ENCODE measurements around the gene TNS1.
"Not testable (repeated sequence)": the region's sequence is repeated elsewhere in the genome, so short reads cannot be mapped to it uniquely, and the experiment has no call there.

TNS1 gene

DNA sequence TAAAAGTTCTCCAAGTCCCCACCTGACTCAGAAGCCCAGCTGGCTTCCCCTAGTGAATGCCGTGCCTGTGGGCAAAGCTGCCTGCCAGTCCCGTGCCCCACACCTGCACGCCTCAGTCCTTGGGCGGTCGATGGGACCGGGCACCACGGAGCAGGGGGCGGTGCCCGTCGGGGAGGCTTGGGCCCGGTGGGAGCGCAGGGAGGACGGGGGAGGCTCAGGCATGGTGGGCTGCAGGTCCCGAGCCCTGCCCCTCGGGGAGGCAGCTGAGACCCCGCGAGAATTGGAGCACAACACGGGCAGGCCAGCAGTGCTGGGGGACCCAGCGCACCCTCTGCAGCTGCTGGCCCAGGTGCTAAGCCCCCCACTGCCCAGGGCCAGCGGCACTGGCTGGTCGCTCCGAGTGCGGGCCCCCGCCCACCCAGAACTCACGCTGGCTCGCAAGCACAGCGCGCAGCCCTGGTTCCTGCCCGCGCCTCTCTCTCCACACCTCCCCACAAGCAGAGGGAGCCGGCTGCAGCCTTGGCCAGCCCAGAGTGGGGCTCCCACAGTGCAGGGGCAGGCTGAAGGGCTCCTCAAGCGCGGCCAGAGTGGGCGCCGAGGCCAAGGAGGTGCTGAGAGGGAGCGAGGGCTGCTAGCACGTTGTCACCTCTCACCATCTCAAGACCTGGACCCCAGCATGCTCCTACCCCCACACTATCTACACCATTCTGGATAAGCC, 215.5 kb downstream of the TNS1 start:
- Histone ChIP-seq H3K27ac (no peak overlapping the region), H3K9me3 (ENCODE audit: low read depth, low read length) (no peaks in the 10 kb centered on the region), H3K9ac (ENCODE audit: insufficient read length) (no peak overlapping the region), H3K36me3 (ENCODE audit: insufficient read depth, low read length) (no peaks in the 10 kb centered on the region), H3K4me3 (no peak overlapping the region)
- TF ChIP-seq FOXP2 (optimal IDR thresholded peaks at IDR 0.05; ENCODE audit: control extremely low read depth, extremely low read length, insufficient read depth) (no peak), POLR2AphosphoS5 (IDR thresholded peaks at IDR 0.05; ENCODE audit: borderline replicate concordance, low read depth, low read length) (no peak), EZH2 (IDR thresholded peaks at IDR 0.05) (no peak)
- no peak for DNase-seq (ENCODE audit: low read depth, low spot score)

DNA sequence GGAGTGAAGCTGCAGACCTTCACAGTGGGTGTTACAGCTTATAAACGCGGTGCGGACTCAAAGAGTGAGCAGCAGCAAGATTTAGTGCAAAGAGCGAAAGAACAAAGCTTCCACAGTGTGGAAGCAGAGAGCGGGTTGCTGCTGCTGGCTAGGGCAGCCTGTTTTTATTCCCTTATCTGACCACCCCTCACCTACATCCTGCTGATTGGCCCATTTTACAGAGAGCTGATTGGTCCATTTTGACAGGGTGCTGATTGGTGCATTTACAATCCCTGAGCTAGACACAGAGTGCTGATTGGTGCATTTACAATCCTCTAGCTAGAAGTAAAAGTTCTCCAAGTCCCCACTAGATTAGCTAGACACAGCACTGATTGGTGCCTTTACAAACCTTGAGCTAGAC, 216.2 kb downstream of the TNS1 start:
- not testable (repeated sequence) for H3K27ac ChIP-seq; H3K4me3 ChIP-seq; H3K9me3 ChIP-seq (ENCODE audit: low read depth, low read length); H3K36me3 ChIP-seq (ENCODE audit: insufficient read depth, low read length); H3K9ac ChIP-seq (ENCODE audit: insufficient read length); DNase-seq (ENCODE audit: low read depth, low spot score)

DNA sequence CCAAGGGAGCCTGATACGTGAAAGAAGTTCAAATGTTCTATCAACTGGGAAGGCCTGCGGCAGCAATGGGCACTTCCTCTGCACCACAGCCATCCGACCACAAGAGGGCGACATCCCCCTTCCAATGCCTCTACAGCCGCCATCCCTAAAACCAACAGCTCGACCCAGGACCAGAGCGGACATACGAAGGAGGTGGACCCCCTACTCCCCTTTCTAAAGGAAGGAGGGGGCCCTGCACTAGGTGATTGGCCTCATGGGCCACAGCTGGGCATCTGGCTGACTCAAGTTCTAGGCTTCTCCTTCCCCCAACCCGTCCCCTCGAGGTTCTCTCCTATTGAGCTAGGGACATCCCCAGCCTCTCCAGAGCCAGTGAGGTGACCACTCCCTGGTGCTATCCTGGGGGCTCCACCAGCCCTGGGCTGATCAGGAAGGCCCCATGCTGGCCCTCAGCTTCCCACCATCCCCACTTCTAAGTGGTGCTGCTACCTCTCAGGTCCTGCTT, 217.2 kb downstream of the TNS1 start:
- TF ChIP-seq EZH2 (IDR thresholded peaks at IDR 0.05) = no peak
- no peak for TF ChIP-seq FOXP2 (optimal IDR thresholded peaks at IDR 0.05; ENCODE audit: control extremely low read depth, extremely low read length, insufficient read depth)
- no peak for TF ChIP-seq POLR2AphosphoS5 (IDR thresholded peaks at IDR 0.05; ENCODE audit: borderline replicate concordance, low read depth, low read length)
- Histone ChIP-seq H3K9me3 (ENCODE audit: low read depth, low read length) (no peaks in the 10 kb centered on the region), H3K4me3 (no peak overlapping the region), H3K9ac (ENCODE audit: insufficient read length) (no peak overlapping the region), H3K36me3 (ENCODE audit: insufficient read depth, low read length) (no peaks in the 10 kb centered on the region), H3K27ac (no peak overlapping the region)
- DNase-seq (ENCODE audit: low read depth, low spot score) = no peak

DNA sequence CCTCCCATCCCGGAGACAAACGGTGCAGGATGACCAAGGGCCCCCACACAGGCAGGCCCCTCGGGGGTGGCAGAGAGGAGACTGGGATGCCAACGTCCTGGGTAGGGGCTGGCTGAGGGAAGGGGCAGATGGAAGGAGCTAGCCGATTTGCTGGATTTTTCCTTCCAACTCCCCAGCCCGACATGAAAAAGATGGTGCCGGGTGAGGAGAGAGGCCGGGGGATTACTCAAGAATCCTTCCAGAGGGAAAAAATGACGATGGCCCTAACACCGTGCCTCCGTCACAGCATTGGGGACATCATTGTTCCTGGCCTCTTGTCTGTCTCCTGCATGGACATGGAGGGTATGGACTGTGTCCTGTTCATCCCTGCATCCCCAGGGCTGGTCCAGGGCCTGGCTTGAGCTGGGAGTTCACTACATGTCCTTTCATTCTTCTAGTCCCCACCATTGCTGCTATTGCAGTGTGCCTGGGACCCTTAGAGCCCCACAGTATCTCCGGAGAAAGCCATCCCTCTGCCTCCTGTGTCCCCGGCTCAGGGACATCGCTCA, 217.7 kb downstream of the TNS1 start:
- no peak overlapping the region for H3K9ac ChIP-seq (ENCODE audit: insufficient read length)
- no peaks in the 10 kb centered on the region for H3K36me3 ChIP-seq (ENCODE audit: insufficient read depth, low read length)
- DNase-seq (ENCODE audit: low read depth, low spot score) = no peak
- H3K4me3 ChIP-seq = no peak overlapping the region
- no peaks in the 10 kb centered on the region for H3K9me3 ChIP-seq (ENCODE audit: low read depth, low read length)
- TF ChIP-seq POLR2AphosphoS5 (IDR thresholded peaks at IDR 0.05; ENCODE audit: borderline replicate concordance, low read depth, low read length) (no peak), EZH2 (IDR thresholded peaks at IDR 0.05) (no peak), FOXP2 (optimal IDR thresholded peaks at IDR 0.05; ENCODE audit: control extremely low read depth, extremely low read length, insufficient read depth) (no peak)
- H3K27ac ChIP-seq = no peak overlapping the region

DNA sequence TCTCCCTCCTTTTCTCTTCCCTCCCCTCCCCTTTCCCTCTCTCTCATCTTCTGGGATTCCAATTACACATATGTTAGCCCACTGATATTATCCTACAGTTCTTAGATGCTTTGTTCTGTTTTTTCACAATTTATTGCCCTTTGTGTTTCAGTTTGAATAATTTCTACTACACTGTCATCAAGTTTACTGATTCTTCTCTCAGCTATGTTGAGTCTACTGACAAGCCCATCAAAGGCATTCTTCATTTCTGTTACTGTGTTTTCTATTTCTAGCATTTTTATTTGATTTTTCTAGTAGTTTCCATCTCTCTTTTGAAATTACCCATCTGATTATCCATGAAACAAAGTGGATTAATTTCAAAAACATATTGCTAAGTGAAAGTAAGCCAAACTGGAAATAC, 219.6 kb downstream of the TNS1 start:
- H3K27ac ChIP-seq = no peak overlapping the region
- TF ChIP-seq POLR2AphosphoS5 (IDR thresholded peaks at IDR 0.05; ENCODE audit: borderline replicate concordance, low read depth, low read length) (no peak), FOXP2 (optimal IDR thresholded peaks at IDR 0.05; ENCODE audit: control extremely low read depth, extremely low read length, insufficient read depth) (no peak), EZH2 (IDR thresholded peaks at IDR 0.05) (no peak)
- H3K36me3 ChIP-seq (ENCODE audit: insufficient read depth, low read length) = no peaks in the 10 kb centered on the region
- no peak overlapping the region for H3K9ac ChIP-seq (ENCODE audit: insufficient read length)
- no peak overlapping the region for H3K4me3 ChIP-seq
- DNase-seq (ENCODE audit: low read depth, low spot score) = no peak
- H3K9me3 ChIP-seq (ENCODE audit: low read depth, low read length) = no peaks in the 10 kb centered on the region

DNA sequence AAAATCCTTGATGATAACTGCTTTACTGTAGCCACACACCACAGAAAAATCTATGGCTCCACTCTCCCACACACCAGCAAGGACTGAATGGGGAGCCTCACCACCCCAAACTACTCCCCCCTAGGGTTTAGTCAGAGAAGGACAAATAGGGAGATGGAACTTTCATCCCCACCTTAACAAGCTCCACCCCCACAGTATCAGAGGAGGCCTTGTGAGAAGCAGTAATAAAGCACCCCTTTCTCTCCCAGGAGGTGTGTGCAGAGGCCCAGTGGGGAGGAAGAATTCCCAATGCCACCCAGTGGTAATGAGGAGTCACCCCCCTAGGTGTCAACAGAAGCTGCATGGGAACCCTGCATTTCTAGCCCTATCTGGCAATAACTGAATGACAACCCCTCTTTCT, 224.9 kb downstream of the TNS1 start:
- no peak overlapping the region for H3K4me3 ChIP-seq
- H3K36me3 ChIP-seq (ENCODE audit: insufficient read depth, low read length) = peaks cover 6% of the 10 kb centered on the region; the same call in 1 of the 2 replicates
- H3K9me3 ChIP-seq (ENCODE audit: low read depth, low read length) = no peaks in the 10 kb centered on the region
- TF ChIP-seq POLR2AphosphoS5 (IDR thresholded peaks at IDR 0.05; ENCODE audit: borderline replicate concordance, low read depth, low read length) (no peak), EZH2 (IDR thresholded peaks at IDR 0.05) (no peak), FOXP2 (optimal IDR thresholded peaks at IDR 0.05; ENCODE audit: control extremely low read depth, extremely low read length, insufficient read depth) (no peak)
- H3K27ac ChIP-seq = no peak overlapping the region
- no peak overlapping the region for H3K9ac ChIP-seq (ENCODE audit: insufficient read length)
- DNase-seq (ENCODE audit: low read depth, low spot score) = no peak

DNA sequence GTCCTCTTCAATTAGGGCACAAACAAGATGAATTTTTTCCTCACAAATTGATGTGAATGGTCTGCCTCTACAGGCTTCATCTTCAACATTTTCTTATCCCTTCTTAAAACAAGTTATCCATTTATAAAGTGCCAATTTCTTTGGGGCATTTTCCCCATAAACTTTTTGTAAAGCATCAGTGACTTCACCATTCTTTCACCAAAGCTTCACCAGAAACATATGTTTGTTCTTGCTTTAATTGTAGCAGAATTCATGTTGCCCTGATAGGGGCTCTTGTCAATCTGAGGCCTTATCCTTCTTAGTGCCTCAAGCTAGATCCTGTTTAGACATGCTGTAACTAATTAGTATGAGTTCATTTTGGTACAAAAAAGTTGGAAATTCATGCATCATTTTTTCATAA, 226.2 kb downstream of the TNS1 start:
- no peaks in the 10 kb centered on the region for H3K9me3 ChIP-seq (ENCODE audit: low read depth, low read length)
- TF ChIP-seq FOXP2 (optimal IDR thresholded peaks at IDR 0.05; ENCODE audit: control extremely low read depth, extremely low read length, insufficient read depth) (no peak), POLR2AphosphoS5 (IDR thresholded peaks at IDR 0.05; ENCODE audit: borderline replicate concordance, low read depth, low read length) (no peak), EZH2 (IDR thresholded peaks at IDR 0.05) (no peak)
- no peak overlapping the region for H3K4me3 ChIP-seq
- DNase-seq (ENCODE audit: low read depth, low spot score) = no peak
- H3K9ac ChIP-seq (ENCODE audit: insufficient read length) = no peak overlapping the region
- no peak overlapping the region for H3K27ac ChIP-seq
- H3K36me3 ChIP-seq (ENCODE audit: insufficient read depth, low read length) = peaks cover 6% of the 10 kb centered on the region; the same call in 1 of the 2 replicates

DNA sequence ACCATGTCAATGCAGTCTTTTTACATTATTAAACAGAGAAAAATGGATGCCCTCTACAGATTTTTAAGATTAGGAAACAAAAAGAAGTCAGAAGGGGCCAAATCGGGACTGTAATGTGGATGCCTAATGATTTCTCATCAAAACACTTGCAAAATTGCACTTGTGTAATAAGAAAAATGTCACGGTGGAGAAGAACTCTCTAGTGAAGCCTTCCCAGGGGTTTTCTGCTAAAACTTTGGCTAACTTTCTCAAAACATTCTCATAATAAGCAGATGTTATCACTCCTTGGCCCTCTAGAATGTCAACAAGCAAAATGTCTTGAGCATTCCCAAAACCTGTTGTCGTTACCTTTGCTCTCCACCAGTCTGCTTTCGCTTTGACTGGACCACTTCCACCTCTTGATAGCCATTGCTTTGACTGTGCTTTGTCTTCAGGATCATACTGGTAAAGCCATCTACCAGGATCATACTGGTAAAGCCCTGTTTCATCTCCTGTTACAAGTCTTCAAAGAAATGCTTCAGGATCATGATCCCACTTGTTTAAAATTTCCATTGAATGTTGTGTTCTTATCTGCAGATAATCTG, 226.8 kb downstream of the TNS1 start:
- no peak overlapping the region for H3K9ac ChIP-seq (ENCODE audit: insufficient read length)
- H3K9me3 ChIP-seq (ENCODE audit: low read depth, low read length) = no peaks in the 10 kb centered on the region
- no peak overlapping the region for H3K4me3 ChIP-seq
- no peak for TF ChIP-seq POLR2AphosphoS5 (IDR thresholded peaks at IDR 0.05; ENCODE audit: borderline replicate concordance, low read depth, low read length)
- H3K27ac ChIP-seq = no peak overlapping the region
- peaks cover 6% of the 10 kb centered on the region; the same call in 1 of the 2 replicates for H3K36me3 ChIP-seq (ENCODE audit: insufficient read depth, low read length)
- DNase-seq (ENCODE audit: low read depth, low spot score) = no peak

Data from SK-N-MC (cell line).